Ovary (tissue), 9 donors: ENCODE measurements around the gene NKIRAS2. TPM values are rescaled to one million over a fixed set of nuclear protein-coding genes. Genes with fewer than 3 reads are reported as not detected.

Experiments used
- DNase-seq, 5 donors: peaks; one replicate each; pipeline ENCODE4 v3.0.0-alpha.2; 2019 to 2020
- H3K27ac ChIP-seq, 2 donors: fragments of 200-600 bp; one replicate each; pipeline versions ENCODE4 v1.5.1 to v1.8.0; 2019 to 2022
- H3K27me3 ChIP-seq: fragments of 200-600 bp; one replicate; pipeline ENCODE4 v1.8.0; 2022
- H3K36me3 ChIP-seq: fragments of 200-600 bp; sonication (generic); one replicate; pipeline ENCODE4 v1.5.1; 2019
- H3K4me1 ChIP-seq: one replicate; pipeline ENCODE4 v1.8.1; 2013; ENCODE audit warnings: mild to moderate bottlenecking, moderate library complexity; ENCODE audit not compliant: insufficient read depth
- H3K4me3 ChIP-seq: fragments of 200-600 bp; sonication (generic); one replicate; pipeline ENCODE4 v1.5.1; 2017
- H3K9me3 ChIP-seq, 2 donors: fragments of 200-600 bp in 1 of 2; sonication (generic) in 1 of 2; one replicate each; pipeline versions ENCODE4 v1.5.1 to v1.8.1; 2013 to 2019; ENCODE audit warnings: mild to moderate bottlenecking in 1 of 2, moderate library complexity in 1 of 2
- EP300 ChIP-seq: sonication (generic); formaldehyde crosslinking; IDR thresholded peaks from one replicate; pipeline ENCODE4 v1.6.1; 2017; ENCODE audit warnings: antibody characterized with exemption
- POLR2A ChIP-seq: fragments of 450-650 bp; IDR thresholded peaks from one replicate; pipeline ENCODE4 v1.6.1; 2017; ENCODE audit warnings: antibody characterized with exemption, mild to moderate bottlenecking, moderate library complexity
- WGBS, 3 donors: extraction: QIAGEN DNeasy Blood & Tissue Kit in 1 of 3; methylation state at CpG; one replicate each; pipeline versions ENCODE4 v1.1.5 to v1.1.7; 2013 to 2017; 5-methylcytosine and 5-hydroxymethylcytosine counted together
- intact Hi-C, 4 donors: fragments of 100-400 bp; cut with DNase I; formaldehyde crosslinking; loops; one replicate each; pipeline versions ENCODE4 v1.11.0 to v1.15.1; 2022 to 2023
- polyA plus RNA-seq, 2 donors: library from polyadenylated mRNA; stranded (reverse); fragments of 200-250 nt in 1 of 2; fragments of 350-450 nt in 1 of 2; fragmentation: Illumina TruSeq in 1 of 2; extraction: RNeasy Lipid Tissue Mini Kit (QIAGEN cat#74804) in 1 of 2; gene quantifications; one replicate each; pipeline ENCODE4 v1.2.3, GENCODE V29; 2013 to 2014
- total RNA-seq, 7 donors: library from RNA; depleted of rRNA in 2 of 7; stranded (reverse); fragments of >200 nt in 2 of 7; fragmentation: NEBNext Ultra II Directional in 3 of 7; extraction: Animal tissue kit (Norgen Biotek cat#: 25700) in 3 of 7; gene quantifications; one replicate each; pipeline versions ENCODE4 v1.1.0 to v1.2.4, GENCODE V29; 2016 to 2023
- TF ChIP-seq, protein P1 (sequence below), 3 donors: fragments of 450-650 bp in 2 of 3; fragments of 200-600 bp in 1 of 3; IDR thresholded peaks; one replicate each; pipeline versions ENCODE4 v1.5.1 to v1.8.0; 2016 to 2022; ENCODE audit warnings: antibody characterized with exemption in 3 of 3, mild to moderate bottlenecking in 1 of 3
- donor health status: DM: no; HTN: no; CAD: no; lungs with moderate emphysema.
- donor health status: DM: no; HTN: no; CAD: no.
- donor health status: Bipolar disorder and iron deficiency.
- donor health status: DM: yes; HTN: yes; CAD: no.
- donor health status: DM: no; HTN: no; CAD: no.
- donor health status: DM: yes; HTN: yes; CAD: no.

Gene NKIRAS2
- total and polyA plus RNA-seq, 9 donors: 11.8 to 27.6 (median 23.9) TPM

DNA sequence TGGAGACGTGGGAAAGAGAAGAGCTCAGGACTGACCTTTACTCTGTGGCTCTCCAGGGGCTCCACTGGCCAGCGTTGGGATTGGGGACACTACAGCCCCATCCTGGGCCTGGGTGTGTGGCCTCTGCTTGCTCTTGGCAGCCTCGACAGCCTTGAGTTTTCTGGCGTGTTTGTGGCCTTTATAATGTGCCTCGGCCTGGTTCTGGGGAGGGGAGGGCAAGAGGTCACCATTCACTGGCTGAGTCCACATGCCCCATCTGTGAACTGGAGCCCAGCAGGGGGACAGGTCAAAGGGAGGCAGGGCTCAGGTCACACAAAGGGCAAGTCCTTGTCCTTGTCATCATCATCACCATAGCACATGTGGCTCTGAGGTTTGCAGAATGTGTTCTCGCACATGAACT, 11.7 kb downstream of the NKIRAS2 start:
- Histone ChIP-seq H3K27ac (no peak overlapping the region), H3K4me1 (no peaks in the 10 kb centered on the region), H3K36me3 (no peaks in the 10 kb centered on the region), H3K27me3 (no peaks in the 10 kb centered on the region), H3K4me3 (no peak overlapping the region), H3K9me3 (no peaks in the 10 kb centered on the region)
- intact Hi-C loops: no loop called here
- DNase-seq: no peak
- TF ChIP-seq, protein P1, sequence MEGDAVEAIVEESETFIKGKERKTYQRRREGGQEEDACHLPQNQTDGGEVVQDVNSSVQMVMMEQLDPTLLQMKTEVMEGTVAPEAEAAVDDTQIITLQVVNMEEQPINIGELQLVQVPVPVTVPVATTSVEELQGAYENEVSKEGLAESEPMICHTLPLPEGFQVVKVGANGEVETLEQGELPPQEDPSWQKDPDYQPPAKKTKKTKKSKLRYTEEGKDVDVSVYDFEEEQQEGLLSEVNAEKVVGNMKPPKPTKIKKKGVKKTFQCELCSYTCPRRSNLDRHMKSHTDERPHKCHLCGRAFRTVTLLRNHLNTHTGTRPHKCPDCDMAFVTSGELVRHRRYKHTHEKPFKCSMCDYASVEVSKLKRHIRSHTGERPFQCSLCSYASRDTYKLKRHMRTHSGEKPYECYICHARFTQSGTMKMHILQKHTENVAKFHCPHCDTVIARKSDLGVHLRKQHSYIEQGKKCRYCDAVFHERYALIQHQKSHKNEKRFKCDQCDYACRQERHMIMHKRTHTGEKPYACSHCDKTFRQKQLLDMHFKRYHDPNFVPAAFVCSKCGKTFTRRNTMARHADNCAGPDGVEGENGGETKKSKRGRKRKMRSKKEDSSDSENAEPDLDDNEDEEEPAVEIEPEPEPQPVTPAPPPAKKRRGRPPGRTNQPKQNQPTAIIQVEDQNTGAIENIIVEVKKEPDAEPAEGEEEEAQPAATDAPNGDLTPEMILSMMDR (IDR thresholded peaks at IDR 0.05): no peak
- TF ChIP-seq EP300 (no peak), POLR2A (no peak)
- 57 to 59% (median 59%) methylated on average over 6 of the region's 6 CpGs for WGBS, 3 donors

DNA sequence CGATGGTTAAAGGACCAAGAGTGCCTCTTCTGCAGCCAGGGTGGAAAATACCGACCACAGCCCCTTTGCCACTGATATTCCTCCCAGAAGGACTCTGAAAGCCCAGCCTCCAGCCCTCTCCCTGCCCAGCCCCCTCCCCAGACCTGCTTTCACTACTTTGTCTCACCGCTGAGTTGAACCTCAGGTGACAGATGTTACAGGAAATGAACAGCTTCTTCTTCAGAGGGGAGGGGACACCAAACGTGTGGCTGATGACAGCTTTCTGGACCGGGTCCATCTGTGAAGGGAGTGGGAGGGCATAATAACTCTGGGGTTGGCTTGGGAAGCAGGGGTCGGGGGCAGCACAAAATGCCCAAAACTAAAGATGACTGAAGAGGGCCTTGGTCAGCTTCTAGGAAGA, 14.2 kb downstream of the NKIRAS2 start:
- WGBS, 3 donors: 42 to 44% (median 43%) methylated on average over 6 of the region's 6 CpGs
- no peak for DNase-seq
- no peak for TF ChIP-seq POLR2A
- TF ChIP-seq EP300: no peak
- TF ChIP-seq, protein P1 (IDR thresholded peaks at IDR 0.05): no peak
- H3K27ac ChIP-seq: no peak overlapping the region
- no peaks in the 10 kb centered on the region for H3K4me1 ChIP-seq
- no peaks in the 10 kb centered on the region for H3K9me3 ChIP-seq
- intact Hi-C loops: no loop called here
- H3K27me3 ChIP-seq: no peaks in the 10 kb centered on the region
- H3K36me3 ChIP-seq: no peaks in the 10 kb centered on the region
- no peak overlapping the region for H3K4me3 ChIP-seq

DNA sequence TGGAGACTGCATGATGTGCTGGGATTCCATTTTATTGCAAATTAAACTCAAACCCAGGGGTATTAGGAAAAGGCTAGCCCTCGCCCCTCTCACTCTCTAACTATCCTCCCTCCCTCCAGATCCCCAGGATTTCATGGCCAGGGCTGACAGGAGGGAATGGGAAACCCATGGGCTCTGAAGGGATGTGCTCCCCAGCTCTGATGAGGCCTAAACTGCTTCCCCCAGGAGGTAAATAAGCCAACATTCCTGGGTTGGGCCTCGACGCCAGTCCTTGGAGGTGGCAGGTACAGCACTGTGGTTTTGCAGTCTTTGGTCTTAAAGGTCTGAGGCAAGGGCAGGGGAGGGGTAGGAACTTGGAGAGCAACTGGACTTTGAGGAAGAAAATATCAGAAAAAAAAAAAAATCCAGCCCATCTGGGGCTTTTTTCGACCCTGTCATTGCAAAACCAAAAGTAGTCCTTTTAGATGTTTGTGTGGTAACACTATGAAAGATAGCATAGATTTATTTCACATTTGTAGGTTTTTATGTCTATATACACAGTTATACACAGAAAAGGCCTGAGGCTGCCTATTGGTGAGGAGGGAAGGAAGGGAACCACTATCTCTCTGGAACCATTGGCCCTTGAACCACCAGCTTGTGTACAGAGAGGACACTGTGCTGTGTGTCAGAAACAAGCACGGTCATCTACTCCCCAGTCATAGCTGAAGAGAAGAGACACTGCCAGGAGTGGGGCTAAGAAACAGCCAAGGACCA, 18.5 kb downstream of the NKIRAS2 start:
- TF ChIP-seq POLR2A (no peak), EP300 (no peak)
- TF ChIP-seq, protein P1 (IDR thresholded peaks at IDR 0.05): no peak
- intact Hi-C loops: no loop called here
- no peaks in the 10 kb centered on the region for H3K9me3 ChIP-seq
- DNase-seq: no peak
- H3K27me3 ChIP-seq: no peaks in the 10 kb centered on the region
- H3K4me1 ChIP-seq: peaks cover 3% of the 10 kb centered on the region
- H3K27ac ChIP-seq: no peak overlapping the region
- no peak overlapping the region for H3K4me3 ChIP-seq
- 86 to 89% (median 86%) methylated on average over 5 of the region's 5 CpGs for WGBS, 3 donors
- no peaks in the 10 kb centered on the region for H3K36me3 ChIP-seq

DNA sequence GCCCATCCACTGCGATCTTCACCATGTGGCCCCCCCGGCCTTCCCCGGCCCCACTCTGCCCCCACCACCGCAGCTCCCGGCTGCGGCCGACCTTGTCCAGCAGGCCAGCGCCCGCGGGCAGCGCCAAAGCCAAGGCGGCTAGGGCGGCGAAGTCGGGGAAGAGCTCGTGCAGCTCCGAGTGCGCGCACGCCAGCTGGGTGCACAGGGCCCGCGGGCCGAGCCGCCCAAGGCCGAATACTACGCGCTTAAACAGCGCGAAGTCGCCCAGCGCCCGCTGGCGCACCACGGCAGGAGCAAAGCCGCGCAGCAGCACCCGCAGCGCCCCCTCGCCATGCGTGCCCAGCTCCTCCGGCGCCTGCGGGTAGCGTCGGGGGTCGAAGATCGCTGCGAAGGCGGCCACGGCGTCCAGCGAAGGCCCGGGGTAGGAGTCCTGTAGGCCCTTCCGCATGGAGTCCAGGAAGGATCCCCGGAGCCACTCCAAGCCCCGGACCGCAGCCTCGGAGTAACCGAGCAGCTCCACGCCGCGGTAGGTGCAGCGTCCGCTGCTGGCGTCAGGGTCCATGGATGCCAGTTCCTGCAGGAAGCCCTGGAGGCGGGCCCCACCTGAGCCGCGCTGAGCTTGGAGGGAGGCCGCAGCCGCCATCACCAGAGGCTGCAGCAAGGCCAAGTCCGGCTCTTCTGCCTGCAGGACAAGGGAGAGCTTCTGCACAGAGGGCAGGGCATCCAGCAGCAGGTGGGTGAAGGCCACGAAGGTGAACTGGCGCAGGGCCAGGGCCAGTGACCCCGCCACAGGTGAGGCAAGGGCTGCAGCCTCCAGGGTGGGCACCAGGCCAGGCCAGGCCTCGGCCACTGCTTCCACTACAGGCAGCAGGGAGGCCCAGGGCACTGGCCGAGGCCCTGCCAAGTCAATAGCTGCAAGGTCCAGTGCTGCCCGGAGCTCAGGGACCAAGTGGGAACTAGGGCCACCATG, 20.2 kb downstream of the NKIRAS2 start:
- no peaks in the 10 kb centered on the region for H3K27me3 ChIP-seq
- peak in 1 of 5 donors; percentile 41 for DNase-seq
- H3K36me3 ChIP-seq: no peaks in the 10 kb centered on the region
- WGBS, 3 donors: 33 to 42% (median 40%) methylated on average over 46 to 77 of the region's 77 CpGs
- peaks cover 3% of the 10 kb centered on the region for H3K4me1 ChIP-seq
- intact Hi-C loops: no loop called here
- TF ChIP-seq POLR2A: no peak
- no peak for TF ChIP-seq EP300
- TF ChIP-seq, protein P1 (IDR thresholded peaks at IDR 0.05): no peak
- H3K27ac ChIP-seq: no peak overlapping the region
- no peak overlapping the region for H3K4me3 ChIP-seq
- H3K9me3 ChIP-seq: no peaks in the 10 kb centered on the region
